HepG2 (cell line): ENCODE measurements around the gene STOML3. TPM values are rescaled to one million over a fixed set of nuclear protein-coding genes. Genes with fewer than 3 reads are reported as not detected.

Experiments used
- ATAC-seq: fragments of 200-7000 bp; cut with Tn5 transposase; 3 replicates; pipeline ENCODE4 v1.9.1; 2020; ENCODE audit warnings: mild to moderate bottlenecking, moderate library complexity
- BruUV-seq: library from RNA; stranded (reverse); fragments of 400-500 nt; replicated peaks from 2 replicates; lab custom pipeline; 2021; lab: Mats Ljungman, UMichigan
- CTCF ChIA-PET: fragments of 300-600 bp; formaldehyde crosslinking; extraction: SDS; loops from one replicate; lab custom pipeline; 2021; ENCODE audit warnings: low total read pairs, inconsistent platforms, low intra/inter-chr PET ratio; lab: Yijun Ruan, JAX
- POLR2A ChIA-PET: fragments of 350-600 bp; sonication (Branson Sonifier 250); formaldehyde crosslinking; loops from one replicate; lab custom pipeline; 2020; ENCODE audit warnings: antibody characterized with exemption, inconsistent platforms; lab: Yijun Ruan, JAX
- DNase-seq: peaks from one replicate; pipeline ENCODE4 v3.0.0-alpha.2; 2015; ENCODE audit warnings: low spot score
- FAIRE-seq: peaks from 3 replicates; lab custom pipeline; 2011; peaks lifted over from hg19 to GRCh38; lab: Jason Lieb, UNC
- H2AFZ ChIP-seq: one replicate; pipeline ENCODE4 v1.6.1; 2011; ENCODE audit warnings: low read length, inconsistent platforms
- H3K27ac ChIP-seq: fragments of 300-600 bp; 3 replicates; pipeline ENCODE4 v1.8.0; 2011; ENCODE audit warnings: mixed run types, mild to moderate bottlenecking, mixed read lengths, low read length, inconsistent platforms; ENCODE audit not compliant: insufficient read depth; ENCODE audit errors: extremely low read length
- H3K27me3 ChIP-seq, 2 experiments: fragments of 200-600 bp in 1 of 2; 2 replicates in 1 of 2; 3 replicates in 1 of 2; pipeline versions ENCODE4 v1.6.0 to v1.8.0; 2011; ENCODE audit warnings: low read length in 2 of 2, mild to moderate bottlenecking in 2 of 2, moderate library complexity in 2 of 2, inconsistent platforms in 1 of 2; ENCODE audit not compliant: insufficient read depth in 2 of 2, control insufficient read depth in 1 of 2
- H3K36me3 ChIP-seq, 2 experiments: fragments of 200-600 bp in 1 of 2; replicated peaks in 1 of 2; 2 replicates in 1 of 2; 3 replicates in 1 of 2; pipeline versions ENCODE4 v1.5.1 to v1.8.0; 2011; ENCODE audit warnings: low read length in 2 of 2, inconsistent platforms in 1 of 2; ENCODE audit not compliant: insufficient read depth in 2 of 2, control insufficient read depth in 1 of 2
- H3K4me1 ChIP-seq: 2 replicates; pipeline ENCODE4 v1.5.1; 2012; ENCODE audit warnings: low read length, inconsistent platforms; ENCODE audit not compliant: insufficient read depth
- H3K4me2 ChIP-seq: 2 replicates; pipeline ENCODE4 v1.6.0; 2011; ENCODE audit warnings: low read depth, low read length, inconsistent platforms
- H3K4me3 ChIP-seq, 3 experiments: fragments of 200-600 bp in 1 of 3; sonication (generic), shearing (Covaris generic) in 1 of 3; replicated peaks in 1 of 3; 2 replicates each; pipeline ENCODE4 v1.5.1; 2011 to 2016; ENCODE audit warnings: low read length in 3 of 3, inconsistent platforms in 2 of 3, low read depth in 2 of 3, mild to moderate bottlenecking in 2 of 3, control low read depth in 1 of 3, mixed read lengths in 1 of 3; ENCODE audit not compliant: insufficient read depth in 1 of 3
- H3K79me2 ChIP-seq: one replicate; pipeline ENCODE4 v1.6.1; 2011; ENCODE audit warnings: low read length, inconsistent platforms; ENCODE audit not compliant: insufficient read depth
- H3K9ac ChIP-seq: 2 replicates; pipeline ENCODE4 v1.6.0; 2011; ENCODE audit warnings: mild to moderate bottlenecking, low read depth, low read length, inconsistent platforms; ENCODE audit not compliant: insufficient read depth
- H3K9me3 ChIP-seq: 2 replicates; pipeline ENCODE4 v1.5.1; 2012; ENCODE audit warnings: mild to moderate bottlenecking, low read length
- H4K20me1 ChIP-seq: 2 replicates; pipeline ENCODE4 v1.6.0; 2011; ENCODE audit warnings: inconsistent platforms, mild to moderate bottlenecking, low read length, moderate library complexity; ENCODE audit not compliant: insufficient read depth
- ARNT ChIP-seq: fragments of 450-650 bp; IDR thresholded peaks from 2 replicates; pipeline ENCODE4 v1.6.1; 2017
- GRHL1 ChIP-seq: sonication (generic); formaldehyde crosslinking; conservative IDR thresholded peaks from 2 replicates; pipeline ENCODE4 v1.8.0; 2022; ENCODE audit warnings: missing genetic modification reagents
- HNF1B ChIP-seq: sonication (generic); formaldehyde crosslinking; IDR thresholded peaks from 2 replicates; pipeline ENCODE4 v1.5.1; 2020; ENCODE audit warnings: mild to moderate bottlenecking, moderate library complexity, missing genetic modification reagents
- HNRNPLL ChIP-seq: fragments of 200-400 bp; formaldehyde crosslinking; IDR thresholded peaks from 2 replicates; pipeline ENCODE4 v1.6.1; 2017; ENCODE audit warnings: mild to moderate bottlenecking, low read depth, low read length; ENCODE audit not compliant: poor library complexity, severe bottlenecking
- IRF1 ChIP-seq: sonication (generic); formaldehyde crosslinking; IDR thresholded peaks from 2 replicates; pipeline ENCODE4 v1.4.0; 2020; ENCODE audit warnings: low read depth, mild to moderate bottlenecking, missing genetic modification reagents
- MAF1 ChIP-seq: sonication (generic); formaldehyde crosslinking; IDR thresholded peaks from 2 replicates; pipeline ENCODE4 v1.5.0; 2020; ENCODE audit warnings: missing genetic modification reagents, borderline replicate concordance
- NCOA1 ChIP-seq: sonication (generic); formaldehyde crosslinking; IDR thresholded peaks from 2 replicates; pipeline ENCODE4 v1.9.0; 2021; ENCODE audit warnings: missing genetic modification reagents
- NCOA2 ChIP-seq: sonication (generic); formaldehyde crosslinking; IDR thresholded peaks from 2 replicates; pipeline ENCODE4 v1.8.0; 2022; ENCODE audit warnings: inconsistent platforms
- NFE2L2 ChIP-seq: fragments of 150-350 bp; IDR thresholded peaks from 2 replicates; pipeline ENCODE4 v1.6.1; 2014; ENCODE audit warnings: low read length
- SMAD3 ChIP-seq: sonication (generic); formaldehyde crosslinking; IDR thresholded peaks from 2 replicates; pipeline ENCODE4 v1.4.0; 2020; ENCODE audit warnings: missing genetic modification reagents
- TRIM22 ChIP-seq: fragments of 450-650 bp; IDR thresholded peaks from 2 replicates; pipeline ENCODE4 v1.6.1; 2017
- YEATS2 ChIP-seq: sonication (generic); formaldehyde crosslinking; IDR thresholded peaks from 2 replicates; pipeline ENCODE4 v1.4.0; 2020; ENCODE audit warnings: missing genetic modification reagents, borderline replicate concordance
- ZNF207 ChIP-seq: fragments of 450-650 bp; IDR thresholded peaks from 2 replicates; pipeline ENCODE4 v1.6.1; 2016; ENCODE audit warnings: antibody characterized with exemption, borderline replicate concordance
- ZNF574 ChIP-seq: sonication (generic); formaldehyde crosslinking; IDR thresholded peaks from 2 replicates; pipeline ENCODE4 v1.4.0; 2020; ENCODE audit warnings: missing genetic modification reagents
- ZNF598 ChIP-seq: sonication (generic); formaldehyde crosslinking; IDR thresholded peaks from 2 replicates; pipeline ENCODE4 v1.5.1; 2020; ENCODE audit warnings: mild to moderate bottlenecking, missing genetic modification reagents, borderline replicate concordance
- ZNF652 ChIP-seq: IDR thresholded peaks from 2 replicates; pipeline ENCODE4 v1.6.1; 2016; ENCODE audit warnings: low read depth, borderline replicate concordance
- ZNF746 ChIP-seq: sonication (generic); formaldehyde crosslinking; IDR thresholded peaks from 2 replicates; pipeline ENCODE4 v1.8.0; 2022; ENCODE audit warnings: mild to moderate bottlenecking, missing genetic modification reagents
- ZSCAN22 ChIP-seq: sonication (generic); formaldehyde crosslinking; IDR thresholded peaks from 2 replicates; pipeline ENCODE4 v1.4.0; 2020; ENCODE audit warnings: mild to moderate bottlenecking, missing genetic modification reagents
- WGBS: methylation state at CpG from one replicate; pipeline ENCODE4 v1.1.6; 2017; ENCODE audit warnings: low lambda C conversion rate; 5-methylcytosine and 5-hydroxymethylcytosine counted together
- in situ Hi-C: cut with HindIII; loops from 2 replicates; pipeline ENCODE4 v1.10.0; 2017; ENCODE audit warnings: low pct_unique_long_range_greater_than_20kb; ENCODE audit not compliant: extremely low pct_ligation_motif_present
- intact Hi-C: fragments of 100-400 bp; cut with micrococcal nuclease; formaldehyde crosslinking; loops from one replicate; pipeline ENCODE4 v1.10.0; 2022; ENCODE audit not compliant: unreplicated experiment
- polyA plus RNA-seq, 8 experiments: library from polyadenylated mRNA; depleted of rRNA in 3 of 8; stranded (reverse) in 7 of 8; unstranded in 1 of 8; fragments of >200 nt; fragmentation: Illumina TruSeq in 4 of 8; extraction: Trizol in 4 of 8; gene quantifications; 2 replicates each; pipeline versions ENCODE4 v1.2.1 to v1.2.3, GENCODE V29; 2011 to 2016; ENCODE audit warnings: low read depth in 4 of 8, missing spikeins in 1 of 8, mixed read lengths in 1 of 8; ENCODE audit not compliant: insufficient read depth in 1 of 8
- total RNA-seq, 5 experiments: library from RNA; depleted of rRNA; stranded (reverse); fragments of >200 nt; fragmentation: Illumina TruSeq; extraction: Trizol; gene quantifications; 2 replicates each; pipeline ENCODE4 v1.2.3, GENCODE V29; 2016; ENCODE audit warnings: low read depth in 1 of 5

Gene STOML3
- total and polyA plus RNA-seq, 2 of the 13 experiments (the other 11 are each of a cell fraction or from before 2014, with no cell fraction given) = not detected

GRCh38 chr13:38998739-38999138 is 8.1 kb upstream of the STOML3 start:
- H3K27me3 ChIP-seq = no peaks in the 10 kb centered on the region
- no peaks in the 10 kb centered on the region for H3K36me3 ChIP-seq
- no peak overlapping the region for H3K4me3 ChIP-seq
- no peaks in the 10 kb centered on the region for H3K4me1 ChIP-seq
- H3K79me2 ChIP-seq = no peaks in the 10 kb centered on the region
- no peak overlapping the region for H3K27ac ChIP-seq
- H2AFZ ChIP-seq = no peak overlapping the region
- H3K9ac ChIP-seq = no peak overlapping the region
- no peaks in the 10 kb centered on the region for H3K9me3 ChIP-seq
- in situ Hi-C loops (no loop called here), intact Hi-C loops (no loop called here)
- no peak for DNase-seq
- TF ChIP-seq ZNF598 (CRISPR knock-in tag) = no peak
- no peak for TF ChIP-seq ZNF574 (CRISPR knock-in tag)
- TF ChIP-seq ZNF652 (CRISPR knock-in tag) = no peak
- TF ChIP-seq MAF1 = no peak
- no peak for TF ChIP-seq NCOA2
- TF ChIP-seq GRHL1 (CRISPR knock-in tag) = no peak
- no peak for TF ChIP-seq TRIM22
- TF ChIP-seq ZSCAN22 (CRISPR knock-in tag) = no peak
- no peak for TF ChIP-seq HNRNPLL
- TF ChIP-seq NFE2L2 = no peak
- TF ChIP-seq IRF1 (CRISPR knock-in tag) = no peak
- no peak for TF ChIP-seq HNF1B (CRISPR knock-in tag)
- no peak for TF ChIP-seq NCOA1
- TF ChIP-seq YEATS2 (CRISPR knock-in tag) = no peak
- TF ChIP-seq ZNF207 = no peak
- TF ChIP-seq ZNF746 (CRISPR knock-in tag) = no peak
- no peak for TF ChIP-seq ARNT
- TF ChIP-seq SMAD3 (CRISPR knock-in tag) = no peak
- no TSS peak for BruUV-seq
- POLR2A ChIA-PET = no interaction called here
- 10% methylated on average over 3 of the region's 3 CpGs for WGBS
- ATAC-seq = no peak
- no peak overlapping the region for H3K4me2 ChIP-seq
- H4K20me1 ChIP-seq = no peaks in the 10 kb centered on the region
- no peak for FAIRE-seq
- CTCF ChIA-PET = no interaction called here
